ENCODE measurements around the gene NRG3.

The NRG3 gene

DNA sequence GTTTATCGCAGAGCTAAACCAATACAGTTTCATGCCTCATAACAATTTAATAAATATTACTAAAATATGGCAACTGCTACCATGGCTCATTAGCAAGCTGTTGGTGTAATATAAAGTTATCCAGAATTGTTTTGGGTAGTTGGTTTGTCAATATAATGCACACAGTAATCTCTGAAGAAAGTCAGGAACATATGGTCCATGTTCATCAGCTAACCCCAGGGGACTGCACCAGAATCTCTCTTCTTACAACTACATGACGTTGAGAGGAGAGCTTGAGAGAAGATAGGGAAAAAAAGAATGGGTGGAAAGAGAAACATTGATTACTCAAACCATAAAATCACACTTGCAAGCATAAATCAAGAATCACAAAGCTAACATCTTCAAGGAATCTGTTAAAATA, 333.7 kb downstream of the NRG3 start:
- DNase-seq (ENCODE audit: extremely low read depth, low read depth), result no peak
- TF ChIP-seq, protein P1, sequence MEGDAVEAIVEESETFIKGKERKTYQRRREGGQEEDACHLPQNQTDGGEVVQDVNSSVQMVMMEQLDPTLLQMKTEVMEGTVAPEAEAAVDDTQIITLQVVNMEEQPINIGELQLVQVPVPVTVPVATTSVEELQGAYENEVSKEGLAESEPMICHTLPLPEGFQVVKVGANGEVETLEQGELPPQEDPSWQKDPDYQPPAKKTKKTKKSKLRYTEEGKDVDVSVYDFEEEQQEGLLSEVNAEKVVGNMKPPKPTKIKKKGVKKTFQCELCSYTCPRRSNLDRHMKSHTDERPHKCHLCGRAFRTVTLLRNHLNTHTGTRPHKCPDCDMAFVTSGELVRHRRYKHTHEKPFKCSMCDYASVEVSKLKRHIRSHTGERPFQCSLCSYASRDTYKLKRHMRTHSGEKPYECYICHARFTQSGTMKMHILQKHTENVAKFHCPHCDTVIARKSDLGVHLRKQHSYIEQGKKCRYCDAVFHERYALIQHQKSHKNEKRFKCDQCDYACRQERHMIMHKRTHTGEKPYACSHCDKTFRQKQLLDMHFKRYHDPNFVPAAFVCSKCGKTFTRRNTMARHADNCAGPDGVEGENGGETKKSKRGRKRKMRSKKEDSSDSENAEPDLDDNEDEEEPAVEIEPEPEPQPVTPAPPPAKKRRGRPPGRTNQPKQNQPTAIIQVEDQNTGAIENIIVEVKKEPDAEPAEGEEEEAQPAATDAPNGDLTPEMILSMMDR (IDR thresholded peaks at IDR 0.05; ENCODE audit: low read depth, low read length, missing control alignments), result no peak
- H3K4me3 ChIP-seq (replicated peaks; ENCODE audit: low read depth, low read length), result no peak overlapping the region

DNA sequence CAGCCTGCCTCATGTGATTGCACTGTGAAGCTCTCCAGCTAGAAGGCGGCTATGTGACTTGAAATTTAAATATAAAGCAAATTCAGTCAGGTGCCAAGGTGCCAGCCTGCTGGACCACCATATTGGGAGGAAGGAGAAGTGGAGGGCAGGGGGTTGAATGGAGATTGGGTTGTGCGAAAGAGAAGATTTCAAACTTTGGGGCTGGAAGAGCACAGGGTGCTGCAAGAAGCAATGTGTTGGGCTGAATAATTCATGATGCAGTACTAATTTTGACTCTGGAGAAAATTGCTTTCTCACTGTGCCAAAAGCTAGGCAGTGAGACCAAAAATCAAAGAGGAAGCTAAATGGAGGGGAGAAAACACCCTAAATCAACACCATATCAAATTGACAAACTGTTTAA, 335.3 kb downstream of the NRG3 start:
- DNase-seq (ENCODE audit: extremely low read depth, low read depth), result no peak
- no peak overlapping the region for H3K4me3 ChIP-seq (replicated peaks; ENCODE audit: low read depth, low read length)
- TF ChIP-seq, protein P1 (IDR thresholded peaks at IDR 0.05; ENCODE audit: low read depth, low read length, missing control alignments), result no peak

DNA sequence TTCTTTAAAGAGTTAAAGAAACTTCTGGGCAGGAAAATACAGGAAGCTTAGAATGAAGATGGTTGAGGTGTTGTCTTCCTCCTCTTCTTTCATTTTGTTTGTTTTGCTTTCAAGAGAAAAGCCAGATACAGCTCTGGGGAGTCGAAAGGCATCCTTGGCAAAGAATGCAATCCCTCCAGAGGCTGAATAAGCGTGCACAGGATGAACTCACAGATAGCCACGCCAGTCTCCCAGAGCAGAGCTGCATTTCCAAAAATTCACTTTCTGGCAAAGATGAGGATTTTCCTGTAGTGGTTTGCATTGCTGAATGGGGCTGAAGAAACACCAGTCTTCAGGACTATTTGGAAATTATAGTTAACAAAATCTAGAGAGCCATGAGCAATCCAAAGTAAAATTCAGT, 336.4 kb downstream of the NRG3 start:
- DNase-seq (ENCODE audit: extremely low read depth, low read depth), result no peak
- TF ChIP-seq, protein P1 (IDR thresholded peaks at IDR 0.05; ENCODE audit: low read depth, low read length, missing control alignments), result no peak
- H3K4me3 ChIP-seq (replicated peaks; ENCODE audit: low read depth, low read length), result no peak overlapping the region

DNA sequence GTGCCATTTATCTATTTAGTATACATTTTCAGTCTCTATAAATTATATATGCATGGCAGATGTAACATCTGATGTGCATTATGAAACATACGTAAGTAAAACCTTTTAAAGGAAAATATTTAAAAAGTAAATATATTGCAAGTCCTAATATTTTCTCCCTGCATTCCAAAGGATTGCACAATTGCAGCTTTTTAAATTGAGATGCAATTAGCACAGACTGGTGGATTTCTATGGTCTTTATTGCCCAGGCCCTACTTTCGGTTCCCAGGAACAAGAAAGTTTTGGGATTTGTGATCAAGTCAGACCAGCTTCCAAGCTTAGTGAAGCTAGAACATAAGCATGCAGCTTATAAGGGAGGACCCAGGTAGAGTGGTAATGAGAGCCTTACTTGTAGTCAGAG, 337.8 kb downstream of the NRG3 start:
- no peak for DNase-seq (ENCODE audit: extremely low read depth, low read depth)
- TF ChIP-seq, protein P1 (IDR thresholded peaks at IDR 0.05; ENCODE audit: low read depth, low read length, missing control alignments), result no peak
- no peak overlapping the region for H3K4me3 ChIP-seq (replicated peaks; ENCODE audit: low read depth, low read length)

DNA sequence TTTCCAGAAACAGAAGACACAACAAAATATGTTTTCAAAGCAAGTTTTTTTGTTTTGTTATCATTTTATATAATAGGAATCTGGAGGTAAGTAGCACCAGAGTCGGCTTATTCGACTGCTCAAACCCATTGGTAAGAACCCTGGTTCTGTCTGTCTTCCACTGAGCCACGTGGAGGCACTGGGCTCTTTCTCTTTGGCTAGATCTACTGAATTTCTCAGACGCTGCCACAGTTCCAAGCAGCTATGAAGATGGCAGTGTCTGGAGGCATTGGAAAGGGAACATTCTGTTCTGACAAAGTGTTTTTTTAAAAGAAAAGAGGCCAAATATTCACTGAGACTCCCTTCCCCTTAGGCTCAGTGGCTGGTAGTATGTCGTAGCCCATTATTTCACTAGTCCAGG, 338.8 kb downstream of the NRG3 start:
- no peak overlapping the region for H3K4me3 ChIP-seq (replicated peaks; ENCODE audit: low read depth, low read length)
- no peak for DNase-seq (ENCODE audit: extremely low read depth, low read depth)
- TF ChIP-seq, protein P1 (IDR thresholded peaks at IDR 0.05; ENCODE audit: low read depth, low read length, missing control alignments), result no peak

DNA sequence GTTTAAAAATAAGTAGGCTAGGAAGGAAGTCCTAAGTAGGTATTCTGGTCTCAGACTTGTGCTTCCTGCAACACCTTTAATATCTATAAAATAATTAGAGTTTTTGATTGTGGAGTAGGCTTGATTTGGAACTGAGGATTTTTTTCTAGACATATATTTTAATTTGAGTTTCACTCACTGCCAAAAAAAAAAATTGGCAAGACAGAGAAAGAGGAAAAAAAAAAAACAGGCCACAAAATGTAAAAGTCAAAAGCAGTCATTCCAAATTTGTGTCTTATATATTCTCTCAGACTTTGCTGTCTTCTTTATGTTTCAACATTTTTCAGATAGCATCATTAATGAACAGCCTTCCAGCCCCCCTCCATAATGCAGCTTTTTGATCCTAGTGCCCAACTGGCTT, 346.1 kb downstream of the NRG3 start:
- no peak overlapping the region for H3K4me3 ChIP-seq (replicated peaks; ENCODE audit: low read depth, low read length)
- TF ChIP-seq, protein P1 (IDR thresholded peaks at IDR 0.05; ENCODE audit: low read depth, low read length, missing control alignments), result no peak
- DNase-seq (ENCODE audit: extremely low read depth, low read depth), result no peak

DNA sequence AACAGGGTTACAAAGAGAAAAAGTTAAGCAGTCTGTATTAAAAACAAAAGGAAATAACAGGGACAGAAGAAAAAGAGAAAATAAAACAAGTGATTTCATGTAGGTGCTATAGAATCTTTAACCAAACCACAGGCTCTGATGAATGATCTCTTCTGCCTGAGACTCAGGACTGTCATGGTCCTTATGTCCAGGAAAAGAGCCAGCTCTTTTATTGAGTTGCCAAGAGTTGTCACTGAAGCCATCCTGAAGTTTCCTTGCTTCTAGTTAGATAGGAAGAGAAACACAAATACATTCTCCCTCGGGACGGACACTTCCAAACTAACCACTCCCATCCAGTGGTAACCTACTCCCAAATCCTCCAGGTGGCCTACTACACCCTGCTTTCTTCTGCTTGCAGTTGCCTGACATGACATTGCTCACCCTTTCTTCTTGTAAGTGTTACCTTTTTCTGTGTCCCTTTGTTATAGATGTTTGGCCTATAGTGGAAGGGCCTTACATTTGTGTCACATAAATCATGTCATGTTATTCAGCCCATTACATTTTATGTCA, 346.7 kb downstream of the NRG3 start:
- TF ChIP-seq, protein P1 (IDR thresholded peaks at IDR 0.05; ENCODE audit: low read depth, low read length, missing control alignments), result no peak
- DNase-seq (ENCODE audit: extremely low read depth, low read depth), result no peak

More for the DNA sequence above, 346.7 kb downstream of the NRG3 start:
- no peak overlapping the region for H3K4me3 ChIP-seq (replicated peaks; ENCODE audit: low read depth, low read length)
